ENCODE measurements around the gene FMN2.
A peak's percentile ranks its signal among the peaks of the same experiment; 100 is the strongest.

FMN2 gene

DNA sequence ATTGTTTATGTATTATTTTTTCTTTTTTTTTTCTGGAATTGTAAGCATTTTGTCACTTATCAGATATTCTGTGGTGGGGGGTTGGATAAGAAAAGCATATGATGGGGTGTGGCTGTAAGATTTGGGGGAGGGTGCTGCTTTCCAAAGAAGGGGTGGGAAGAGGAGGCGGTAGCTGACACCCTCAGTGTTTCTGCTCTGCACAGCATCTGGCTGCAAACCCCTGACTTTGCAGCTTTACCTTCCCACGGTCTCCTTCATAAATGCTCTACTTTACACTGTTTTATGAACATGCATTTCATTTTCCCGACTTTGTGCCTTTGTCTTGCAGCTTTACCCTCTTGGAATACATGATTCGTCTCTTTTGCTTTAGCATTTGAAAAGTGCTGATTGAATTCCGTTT, 7.6 kb downstream of the FMN2 start:
- DNase-seq: no peak

GRCh38 chr1:240099748-240100147, 8.1 kb downstream of the FMN2 start:
- DNase-seq: no peak

DNA sequence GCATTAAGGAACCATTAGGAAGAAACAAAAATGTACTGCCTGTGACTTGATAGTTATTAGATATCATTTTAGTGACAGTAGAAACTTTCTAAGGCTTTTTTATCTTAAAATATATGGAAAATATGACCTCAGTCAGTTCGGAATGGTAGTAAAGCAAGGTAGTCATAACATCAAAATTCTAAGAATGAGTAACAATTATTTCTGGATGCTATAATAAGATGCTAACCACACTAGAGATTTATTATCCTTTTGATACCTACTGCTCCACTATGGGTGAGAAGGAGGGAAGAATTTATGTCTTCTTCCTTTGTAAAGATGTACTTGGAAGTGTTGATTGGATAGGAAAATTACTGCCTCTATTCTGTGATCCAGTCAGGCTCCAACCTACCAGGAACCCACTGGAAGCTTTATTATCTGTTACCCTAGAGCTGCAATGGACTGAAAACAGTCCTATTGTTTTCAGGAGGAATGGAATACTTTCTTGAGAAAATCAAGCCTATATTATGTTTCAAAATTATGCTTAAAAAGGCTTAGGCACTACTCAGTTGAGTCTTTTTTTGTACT, 8.8 kb downstream of the FMN2 start:
- DNase-seq: no peak

- no peak for DNase-seq
Measured at GRCh38 chr1:240101306-240101705, 9.6 kb downstream of the FMN2 start.

DNA sequence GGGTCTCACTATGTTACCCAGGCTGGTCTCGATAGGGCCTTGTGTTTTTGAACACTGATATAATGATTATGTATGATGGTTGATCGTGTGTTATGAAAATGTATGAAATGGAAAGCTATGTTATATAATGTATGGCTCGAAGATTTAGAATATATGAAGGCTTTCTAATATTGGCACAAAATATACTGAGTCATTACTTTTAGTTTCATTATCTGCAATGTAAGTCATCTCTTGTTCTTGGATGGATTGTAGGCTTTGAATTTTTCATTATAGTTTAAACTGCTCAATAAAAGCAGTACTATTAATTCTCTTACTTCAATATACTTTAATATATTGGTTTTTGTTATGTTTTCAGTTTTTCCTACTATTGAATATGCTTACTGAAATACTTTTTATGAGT, 10.1 kb downstream of the FMN2 start:
- no peak for DNase-seq

DNA sequence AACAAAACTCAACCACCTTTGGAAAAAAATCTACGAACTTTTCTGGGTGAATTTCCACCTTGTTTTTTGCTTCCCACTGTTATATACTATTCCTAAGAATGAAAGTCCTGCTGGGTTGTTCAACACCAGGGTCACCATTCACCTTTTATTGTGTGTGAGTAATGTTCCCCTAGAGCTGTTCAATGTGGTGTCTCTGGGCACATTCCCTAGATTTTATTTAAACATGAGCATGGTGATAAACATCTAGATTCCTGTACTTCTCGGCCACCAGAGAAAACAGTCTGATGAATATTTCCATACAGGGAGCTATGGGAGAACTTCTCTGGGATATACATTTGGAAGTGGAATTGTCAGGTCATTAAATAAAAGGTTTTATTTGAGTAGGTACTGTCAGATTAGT, 13.0 kb downstream of the FMN2 start:
- DNase-seq: no peak

DNA sequence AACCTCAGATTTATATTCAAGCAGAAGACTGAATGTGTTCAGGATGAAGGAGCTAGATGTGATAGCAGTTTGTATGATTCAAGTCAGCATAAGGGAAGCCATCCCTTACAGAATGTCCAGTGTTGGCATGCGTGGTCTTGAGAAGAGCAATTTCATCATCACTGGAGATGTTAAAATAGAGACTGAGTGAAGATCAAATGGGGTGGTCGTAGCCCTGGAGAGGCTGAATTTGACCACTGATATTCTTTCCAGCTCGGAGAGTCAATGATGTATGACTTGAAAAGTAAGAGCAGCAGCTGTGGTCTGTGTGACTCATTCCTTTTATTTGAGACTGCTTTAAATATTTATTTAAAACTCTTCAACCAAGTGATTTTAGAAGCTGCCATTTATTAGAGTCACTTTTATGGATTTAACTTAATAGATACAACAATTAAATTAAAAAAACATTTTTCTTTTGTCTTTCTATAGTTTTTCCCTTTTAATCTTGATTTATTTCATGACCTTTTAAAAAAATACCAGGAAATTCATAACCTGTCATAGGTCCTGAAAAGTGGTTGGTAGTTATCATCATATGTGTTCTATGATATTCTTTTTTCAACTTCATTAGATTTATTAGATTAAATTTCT, 15.5 kb downstream of the FMN2 start:
- DNase-seq: no peak

DNA sequence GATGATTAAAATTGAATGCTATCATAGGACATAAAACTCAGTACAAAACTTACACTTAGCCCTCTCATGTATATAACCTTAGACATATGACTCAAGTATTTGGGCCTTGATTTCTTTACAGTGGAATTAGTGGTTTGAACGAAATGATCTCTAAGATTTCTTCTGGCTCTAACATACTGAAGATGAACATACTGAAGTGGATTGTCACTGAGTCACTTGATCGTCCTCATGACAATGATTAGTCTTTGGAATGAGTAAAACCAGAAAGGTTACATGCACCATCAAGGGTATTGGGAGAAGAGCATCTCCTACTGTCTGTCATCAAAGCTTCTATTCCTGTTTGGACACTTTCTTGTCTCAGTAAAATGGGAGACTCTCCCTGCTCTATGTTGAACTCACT, 17.4 kb downstream of the FMN2 start:
- no peak for DNase-seq

GRCh38 chr1:240109920-240110636, 18.4 kb downstream of the FMN2 start:
- DNase-seq: no peak

DNA sequence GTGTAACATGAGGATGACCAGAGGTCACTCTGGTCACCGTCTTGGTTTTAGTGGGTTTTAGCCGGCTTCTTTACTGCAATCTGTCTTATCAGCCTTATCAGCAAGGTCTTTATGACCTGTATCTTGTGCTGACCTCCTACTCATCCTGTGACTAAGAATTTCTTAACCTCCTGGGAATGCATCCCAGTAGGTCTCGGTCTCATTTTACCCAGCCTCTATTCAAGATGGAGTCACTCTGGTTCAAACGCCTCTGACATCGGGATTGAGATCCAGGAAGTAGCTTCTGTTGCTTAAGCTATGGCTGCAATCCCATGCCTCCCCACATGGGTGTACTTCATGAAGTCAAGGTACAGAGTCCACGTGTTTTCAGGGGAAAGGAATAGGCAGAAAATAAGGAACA, 19.9 kb downstream of the FMN2 start:
- DNase-seq: no peak

- no peak for DNase-seq
Measured at GRCh38 chr1:240114222-240114621, 22.5 kb downstream of the FMN2 start.

GRCh38 chr1:240115831-240116230, 24.1 kb downstream of the FMN2 start:
- DNase-seq: no peak

- no peak for DNase-seq
Measured at GRCh38 chr1:240116831-240117769, 25.4 kb downstream of the FMN2 start.

- DNase-seq: no peak
Measured at GRCh38 chr1:240117930-240118329, 26.2 kb downstream of the FMN2 start.

DNA sequence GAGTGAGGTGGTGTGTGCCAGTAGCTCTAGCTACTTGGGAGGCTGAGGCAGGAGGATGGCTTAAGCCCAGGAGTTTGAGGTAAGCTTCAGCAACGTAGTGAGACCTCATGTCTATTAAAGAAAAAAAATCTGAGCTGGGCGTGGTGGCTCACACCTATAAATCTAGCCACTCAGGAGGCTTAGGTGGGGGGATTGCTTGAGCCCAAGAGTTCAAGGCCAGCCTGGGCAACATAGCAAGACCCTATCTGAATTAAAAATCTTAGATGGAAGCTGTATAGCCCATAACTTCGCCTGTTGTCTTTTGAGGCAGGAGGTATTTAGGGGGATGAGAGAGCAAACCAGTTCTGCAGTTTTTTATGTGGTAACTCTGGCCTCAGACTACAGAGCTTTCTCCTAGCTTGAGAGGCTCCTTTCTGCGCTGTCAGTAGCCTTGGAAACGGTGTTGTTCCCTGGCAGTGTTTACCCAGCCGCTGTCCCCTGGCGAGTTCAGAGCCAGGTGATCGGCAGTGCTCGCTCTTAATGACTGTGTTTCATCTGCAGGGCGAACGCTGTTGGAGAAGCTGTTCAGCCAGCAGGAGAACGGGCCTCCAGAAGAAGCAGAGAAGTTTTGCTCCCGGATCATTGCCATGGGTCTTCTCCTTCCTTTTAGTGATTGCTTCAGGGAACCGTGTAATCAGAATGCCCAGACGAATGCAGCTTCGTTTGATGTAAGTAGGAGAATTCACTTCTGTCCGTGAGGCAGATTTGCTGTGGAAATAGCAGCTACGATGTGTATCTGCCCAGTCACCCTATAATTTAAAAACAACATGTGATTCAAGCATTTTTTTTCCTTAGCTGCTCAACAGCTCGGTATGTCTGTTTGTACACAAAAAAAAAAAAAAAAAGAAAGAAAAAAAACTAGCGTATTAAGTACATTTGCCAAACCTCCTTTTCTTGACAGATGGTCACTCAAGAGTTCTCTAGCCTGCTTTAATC, 31.2 kb downstream of the FMN2 start:
- DNase-seq: peak; percentile 95

DNA sequence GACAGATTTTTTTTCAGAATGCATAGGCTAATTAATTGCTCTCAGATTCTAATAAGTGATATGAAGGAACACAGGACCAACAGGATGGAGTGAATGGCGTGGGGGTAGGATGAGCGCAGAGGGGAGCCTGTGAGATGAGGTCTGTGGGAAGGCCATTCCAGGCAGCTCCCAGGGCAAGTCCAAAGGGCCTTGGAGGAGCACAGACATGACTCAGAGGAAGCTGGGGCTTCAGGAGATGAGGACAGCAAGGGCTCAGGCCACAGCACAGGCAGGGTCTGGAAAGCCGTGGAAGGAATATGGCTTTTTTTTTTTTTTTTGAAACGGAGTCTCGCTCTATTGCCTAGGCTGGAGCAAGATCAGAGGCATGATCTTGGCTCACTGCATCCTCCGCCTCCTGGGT, 35.1 kb downstream of the FMN2 start:
- no peak for DNase-seq

- no peak for DNase-seq
Measured at GRCh38 chr1:240128366-240128765, 36.7 kb downstream of the FMN2 start.

DNA sequence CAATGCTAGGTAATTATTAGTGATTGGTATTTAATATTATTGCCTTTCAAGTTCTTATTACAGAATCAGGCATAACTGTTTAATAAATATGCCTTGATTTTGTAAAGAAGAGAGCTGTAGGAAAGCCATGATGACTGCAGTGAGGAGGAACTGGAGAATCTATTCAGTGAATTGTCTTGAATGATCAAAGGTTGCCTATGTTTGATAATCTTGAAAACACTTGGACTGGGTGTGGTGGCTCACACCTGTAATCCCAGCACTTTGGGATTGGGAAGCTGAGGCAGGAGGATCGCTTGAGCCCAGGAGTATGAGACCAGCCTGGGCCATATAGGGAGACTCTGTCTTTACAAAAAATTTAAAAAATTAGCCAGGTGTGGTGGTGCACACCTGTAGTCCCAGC, 42.4 kb downstream of the FMN2 start:
- no peak for DNase-seq

DNA sequence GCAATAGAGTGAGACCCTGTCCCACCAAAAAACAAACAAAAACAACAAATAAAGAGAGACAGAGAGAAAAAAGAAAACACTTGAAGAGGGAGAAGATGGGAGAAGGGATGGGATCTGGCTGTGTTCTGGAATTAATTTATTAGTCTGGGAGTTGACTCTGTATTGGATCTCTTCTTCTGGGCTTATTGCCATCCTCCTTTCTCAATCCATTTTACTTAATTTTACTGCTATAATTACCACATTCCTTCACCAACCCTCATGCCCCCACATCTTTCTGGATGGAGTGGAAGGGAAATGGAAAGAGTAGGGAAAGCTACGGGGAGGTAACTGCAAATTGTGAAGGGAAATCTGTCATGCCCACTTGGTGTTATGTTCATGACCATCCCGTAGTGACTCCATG, 42.9 kb downstream of the FMN2 start:
- no peak for DNase-seq

- DNase-seq: no peak
Measured at GRCh38 chr1:240136402-240136801, 44.7 kb downstream of the FMN2 start.

- DNase-seq: no peak
Measured at GRCh38 chr1:240138867-240139266, 47.2 kb downstream of the FMN2 start.

GRCh38 chr1:240139511-240139910, 47.8 kb downstream of the FMN2 start:
- no peak for DNase-seq

All from NCI-H1092 (cell line).